ENCODE measurements around the gene PTK6.

Gene PTK6

DNA sequence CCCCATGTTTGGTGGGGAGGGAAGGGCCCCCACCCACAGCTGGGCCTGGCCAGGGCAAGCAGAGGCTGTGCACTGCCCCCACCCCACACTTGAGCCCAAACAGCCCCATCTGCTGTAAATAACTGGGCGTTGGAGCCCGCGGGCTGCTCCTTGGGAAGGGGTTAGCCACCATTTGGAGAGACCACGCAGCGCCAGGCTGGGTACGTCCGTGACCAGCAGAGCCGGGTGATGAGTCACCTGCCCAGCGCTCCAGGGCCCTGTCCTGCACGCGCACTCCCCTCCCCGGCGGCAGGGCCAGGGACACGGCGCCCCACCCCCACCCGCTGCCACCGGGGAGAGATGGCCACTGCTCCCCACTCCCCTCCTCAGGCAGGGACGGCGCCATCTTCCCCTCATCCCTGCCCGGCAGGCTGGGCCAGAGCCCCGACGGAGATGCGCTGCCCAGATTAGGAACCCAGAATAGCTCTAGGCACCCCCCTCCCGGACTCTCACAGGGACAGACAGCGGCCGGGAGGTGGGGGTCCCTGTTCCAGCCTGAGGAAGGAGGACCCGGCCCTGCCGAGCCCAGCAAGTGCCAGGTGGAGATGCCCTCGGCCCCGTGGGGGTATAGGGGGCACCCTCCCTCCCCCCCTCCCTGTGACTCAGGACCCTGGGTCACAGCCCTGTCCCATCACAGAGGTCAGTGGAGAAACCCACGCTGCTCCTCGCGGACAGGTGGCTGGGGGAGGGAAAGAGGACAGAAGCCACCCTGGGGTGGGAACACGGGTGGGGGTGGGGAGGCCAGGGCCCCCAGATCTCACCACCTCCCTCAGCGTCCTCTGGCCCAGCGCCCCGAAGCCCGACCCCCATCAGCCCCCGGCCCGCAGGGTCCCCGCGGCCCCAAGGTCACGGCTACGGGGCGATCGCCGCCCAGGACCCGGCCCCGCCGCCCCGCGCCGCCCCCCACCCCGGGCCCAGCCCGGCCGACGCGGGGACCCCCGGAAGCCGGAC lies 38.9 kb downstream of the PTK6 start:
- DNase-seq (ENCODE audit: low read depth), result no peak
- no peak overlapping the region for H3K4me3 ChIP-seq (replicated peaks; ENCODE audit: low read depth, low read length)
- TF ChIP-seq, protein P1, sequence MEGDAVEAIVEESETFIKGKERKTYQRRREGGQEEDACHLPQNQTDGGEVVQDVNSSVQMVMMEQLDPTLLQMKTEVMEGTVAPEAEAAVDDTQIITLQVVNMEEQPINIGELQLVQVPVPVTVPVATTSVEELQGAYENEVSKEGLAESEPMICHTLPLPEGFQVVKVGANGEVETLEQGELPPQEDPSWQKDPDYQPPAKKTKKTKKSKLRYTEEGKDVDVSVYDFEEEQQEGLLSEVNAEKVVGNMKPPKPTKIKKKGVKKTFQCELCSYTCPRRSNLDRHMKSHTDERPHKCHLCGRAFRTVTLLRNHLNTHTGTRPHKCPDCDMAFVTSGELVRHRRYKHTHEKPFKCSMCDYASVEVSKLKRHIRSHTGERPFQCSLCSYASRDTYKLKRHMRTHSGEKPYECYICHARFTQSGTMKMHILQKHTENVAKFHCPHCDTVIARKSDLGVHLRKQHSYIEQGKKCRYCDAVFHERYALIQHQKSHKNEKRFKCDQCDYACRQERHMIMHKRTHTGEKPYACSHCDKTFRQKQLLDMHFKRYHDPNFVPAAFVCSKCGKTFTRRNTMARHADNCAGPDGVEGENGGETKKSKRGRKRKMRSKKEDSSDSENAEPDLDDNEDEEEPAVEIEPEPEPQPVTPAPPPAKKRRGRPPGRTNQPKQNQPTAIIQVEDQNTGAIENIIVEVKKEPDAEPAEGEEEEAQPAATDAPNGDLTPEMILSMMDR (IDR thresholded peaks at IDR 0.05; ENCODE audit: low read length, missing control alignments), result no peak

DNA sequence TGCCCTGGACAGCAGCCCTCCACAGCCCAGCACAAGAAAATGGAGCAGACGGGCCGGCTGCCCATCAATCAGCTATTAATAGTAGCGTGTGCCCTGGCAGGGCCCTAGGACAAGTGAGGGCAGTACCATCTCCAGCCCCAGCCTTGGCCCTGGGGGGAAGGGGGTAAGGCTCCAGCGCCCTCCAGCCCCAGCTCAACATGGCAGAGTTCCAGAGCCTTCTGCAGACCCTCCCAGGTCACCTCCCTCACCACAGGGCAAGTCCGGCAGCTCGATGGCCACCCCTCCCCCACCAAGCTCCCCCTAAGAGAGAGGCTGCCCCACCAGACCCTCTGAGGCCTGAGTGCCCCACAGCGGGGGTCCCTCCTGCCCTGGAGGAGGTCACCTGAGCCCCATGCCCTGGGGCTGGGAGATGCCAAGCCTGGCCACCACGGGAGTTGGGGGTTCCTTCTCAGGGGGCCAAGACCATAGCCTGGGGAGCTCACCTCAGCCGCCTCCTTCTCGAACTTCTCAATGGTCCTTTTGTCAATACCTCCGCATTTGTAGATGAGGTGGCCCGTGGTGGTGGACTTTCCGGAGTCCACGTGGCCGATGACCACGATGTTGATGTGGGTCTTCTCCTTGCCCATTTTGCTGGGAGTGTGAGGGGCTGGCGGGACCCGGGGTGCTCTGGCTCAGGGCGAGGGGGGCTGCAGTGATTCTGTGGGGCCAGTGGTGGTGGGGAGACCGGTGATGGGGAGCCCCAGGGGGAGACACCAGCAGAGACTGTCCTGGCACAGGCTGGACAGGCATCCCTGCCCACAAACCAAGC lies 39.8 kb downstream of the PTK6 start:
- DNase-seq (ENCODE audit: low read depth), result no peak
- H3K4me3 ChIP-seq (replicated peaks; ENCODE audit: low read depth, low read length), result no peak overlapping the region
- TF ChIP-seq, protein P1 (IDR thresholded peaks at IDR 0.05; ENCODE audit: low read length, missing control alignments), result no peak

DNA sequence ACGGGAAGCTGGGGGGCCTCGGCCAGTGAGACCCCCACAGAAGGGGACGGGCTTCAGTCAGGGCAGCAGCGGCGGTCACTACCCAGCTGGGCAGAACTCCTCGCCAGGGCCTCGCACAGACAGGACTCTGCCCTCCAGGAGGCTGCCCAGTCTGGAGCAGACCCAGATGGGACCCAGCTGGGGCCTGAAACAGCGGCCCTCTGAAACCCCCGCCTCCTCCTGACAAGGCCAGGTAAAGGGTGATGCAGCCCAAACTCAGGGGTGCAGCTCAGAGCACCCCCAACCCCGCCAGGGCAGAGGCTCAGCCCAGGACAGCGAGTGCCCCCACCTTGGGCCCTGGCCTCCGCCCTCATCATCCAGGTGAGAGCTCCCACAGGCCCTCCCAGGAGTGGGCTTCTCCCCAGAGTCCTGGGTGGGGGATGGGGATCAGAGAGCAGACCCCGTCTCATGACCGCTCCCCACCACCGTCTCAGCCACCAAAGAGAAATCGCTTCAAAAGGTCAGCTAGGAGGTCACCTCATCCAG lies 40.5 kb downstream of the PTK6 start:
- TF ChIP-seq, protein P1 (IDR thresholded peaks at IDR 0.05; ENCODE audit: low read length, missing control alignments), result no peak
- H3K4me3 ChIP-seq (replicated peaks; ENCODE audit: low read depth, low read length), result no peak overlapping the region
- DNase-seq (ENCODE audit: low read depth), result no peak

DNA sequence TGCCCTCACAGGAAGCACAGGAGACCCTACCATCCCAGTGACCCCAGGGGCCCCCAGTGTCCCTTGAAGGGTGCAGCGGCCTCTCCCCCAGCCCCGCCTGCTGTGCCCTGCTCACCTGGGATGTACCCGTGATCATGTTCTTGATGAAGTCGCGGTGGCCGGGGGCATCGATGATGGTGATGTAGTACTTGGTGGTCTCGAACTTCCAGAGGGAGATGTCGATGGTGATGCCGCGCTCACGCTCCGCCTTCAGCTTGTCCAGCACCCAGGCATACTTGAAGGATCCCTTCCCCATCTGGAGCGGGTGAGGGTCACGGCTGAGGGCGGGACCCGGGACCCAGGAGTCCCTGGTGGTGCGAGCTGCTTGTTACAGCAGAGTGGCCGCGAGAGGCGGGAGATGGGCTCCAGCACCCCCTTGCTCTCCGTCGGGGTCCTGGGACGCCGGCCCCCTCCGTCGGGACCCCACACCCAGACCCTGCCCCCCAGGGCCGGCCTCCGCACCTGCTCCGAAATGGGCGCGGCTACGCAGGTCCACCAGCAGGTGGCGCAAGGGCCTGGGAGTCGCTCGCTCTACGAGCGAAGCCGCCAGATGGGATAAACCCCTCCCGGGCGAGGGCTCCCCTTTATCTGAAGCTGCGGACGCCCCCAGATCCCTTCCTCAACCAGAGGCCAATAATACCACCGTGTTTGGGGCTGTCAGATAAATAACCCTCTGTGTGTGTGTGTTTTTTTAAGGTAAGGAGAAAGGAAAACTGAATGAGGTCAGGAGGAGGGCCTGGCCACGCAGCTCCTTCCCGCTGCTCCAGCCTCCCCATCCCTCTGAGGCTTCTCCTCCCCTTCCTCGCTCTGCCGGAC lies 41.2 kb downstream of the PTK6 start:
- peak overlapping the region; percentile 24 for H3K4me3 ChIP-seq (replicated peaks; ENCODE audit: low read depth, low read length)
- DNase-seq (ENCODE audit: low read depth), result peak; percentile 34
- TF ChIP-seq, protein P1 (IDR thresholded peaks at IDR 0.05; ENCODE audit: low read length, missing control alignments), result peak; percentile 77

DNA sequence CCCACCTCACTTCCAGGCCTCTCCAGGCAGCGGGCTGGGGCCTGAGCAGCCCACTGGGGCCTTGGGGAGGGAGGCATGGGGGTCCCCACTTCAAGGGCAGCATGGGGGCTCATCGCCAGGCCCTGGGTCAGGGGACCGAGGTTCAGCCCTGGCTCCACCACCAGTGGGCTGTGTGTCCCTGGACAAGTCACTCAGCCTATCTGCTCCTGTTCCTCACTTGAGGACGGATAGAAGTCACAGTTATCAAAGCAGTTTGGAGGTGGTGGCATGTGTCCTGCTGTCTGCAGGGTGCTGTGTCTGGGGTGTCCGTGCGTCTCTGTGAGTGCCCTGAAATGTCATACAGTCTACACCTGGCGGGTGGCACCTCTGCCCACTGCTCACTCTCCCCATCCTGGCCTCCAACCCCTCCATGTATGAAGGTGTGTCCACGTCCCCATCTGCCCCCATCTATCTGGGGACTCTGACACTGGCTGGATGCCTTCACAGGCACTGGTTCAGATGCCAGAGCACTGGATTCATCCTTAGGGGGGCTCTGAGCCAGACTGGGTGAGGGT lies 41.9 kb downstream of the PTK6 start:
- TF ChIP-seq, protein P1 (IDR thresholded peaks at IDR 0.05; ENCODE audit: low read length, missing control alignments), result no peak
- DNase-seq (ENCODE audit: low read depth), result no peak

More for the DNA sequence above, 41.9 kb downstream of the PTK6 start:
- H3K4me3 ChIP-seq (replicated peaks; ENCODE audit: low read depth, low read length), result no peak overlapping the region
